Coronary artery (tissue), 2 donors: ENCODE results near the gene CHN2.

Experiments
- DNase-seq: peaks from one replicate; pipeline ENCODE4 v3.0.0-alpha.2; 2017; ENCODE audit warnings: low spot score
- H3K27ac ChIP-seq, 2 donors: fragments of 200-600 bp; sonication (generic); one replicate each; pipeline ENCODE4 v1.5.1; 2016 to 2019
- H3K4me3 ChIP-seq: fragments of 200-600 bp; sonication (generic); 2 replicates; pipeline ENCODE4 v1.5.1; 2016; ENCODE audit warnings: mild to moderate bottlenecking, moderate library complexity
- TF ChIP-seq, protein P1 (sequence below): fragments of 200-600 bp; sonication (generic); IDR thresholded peaks from one replicate; pipeline ENCODE4 v1.5.1; 2019; ENCODE audit warnings: antibody characterized with exemption

The CHN2 gene

DNA sequence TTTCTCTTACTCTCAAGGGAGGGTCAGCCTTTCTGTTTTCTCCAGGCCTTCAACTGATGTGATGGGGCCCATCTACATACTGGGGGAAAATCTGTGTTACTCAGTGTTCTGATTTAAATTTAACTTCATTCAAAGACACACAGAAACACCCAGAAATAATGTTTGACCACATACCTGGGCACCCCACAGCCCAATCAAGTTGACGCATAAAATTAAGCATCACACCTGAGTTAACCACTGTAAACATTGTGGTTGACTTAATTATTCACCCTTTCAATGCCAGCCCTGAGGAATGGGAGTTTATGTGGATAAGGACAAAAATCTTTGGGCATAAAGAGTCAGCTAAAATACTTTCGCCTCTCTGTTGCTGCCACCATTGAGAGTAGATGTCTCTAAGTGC, 10.0 kb upstream of the CHN2 start:
- no peak overlapping the region for H3K4me3 ChIP-seq
- TF ChIP-seq, protein P1, sequence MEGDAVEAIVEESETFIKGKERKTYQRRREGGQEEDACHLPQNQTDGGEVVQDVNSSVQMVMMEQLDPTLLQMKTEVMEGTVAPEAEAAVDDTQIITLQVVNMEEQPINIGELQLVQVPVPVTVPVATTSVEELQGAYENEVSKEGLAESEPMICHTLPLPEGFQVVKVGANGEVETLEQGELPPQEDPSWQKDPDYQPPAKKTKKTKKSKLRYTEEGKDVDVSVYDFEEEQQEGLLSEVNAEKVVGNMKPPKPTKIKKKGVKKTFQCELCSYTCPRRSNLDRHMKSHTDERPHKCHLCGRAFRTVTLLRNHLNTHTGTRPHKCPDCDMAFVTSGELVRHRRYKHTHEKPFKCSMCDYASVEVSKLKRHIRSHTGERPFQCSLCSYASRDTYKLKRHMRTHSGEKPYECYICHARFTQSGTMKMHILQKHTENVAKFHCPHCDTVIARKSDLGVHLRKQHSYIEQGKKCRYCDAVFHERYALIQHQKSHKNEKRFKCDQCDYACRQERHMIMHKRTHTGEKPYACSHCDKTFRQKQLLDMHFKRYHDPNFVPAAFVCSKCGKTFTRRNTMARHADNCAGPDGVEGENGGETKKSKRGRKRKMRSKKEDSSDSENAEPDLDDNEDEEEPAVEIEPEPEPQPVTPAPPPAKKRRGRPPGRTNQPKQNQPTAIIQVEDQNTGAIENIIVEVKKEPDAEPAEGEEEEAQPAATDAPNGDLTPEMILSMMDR, result no peak
- H3K27ac ChIP-seq, result no peak overlapping the region
- DNase-seq, result no peak

GRCh38 chr7:29185613-29186012, 9.0 kb upstream of the CHN2 start:
- TF ChIP-seq, protein P1, result no peak

DNA sequence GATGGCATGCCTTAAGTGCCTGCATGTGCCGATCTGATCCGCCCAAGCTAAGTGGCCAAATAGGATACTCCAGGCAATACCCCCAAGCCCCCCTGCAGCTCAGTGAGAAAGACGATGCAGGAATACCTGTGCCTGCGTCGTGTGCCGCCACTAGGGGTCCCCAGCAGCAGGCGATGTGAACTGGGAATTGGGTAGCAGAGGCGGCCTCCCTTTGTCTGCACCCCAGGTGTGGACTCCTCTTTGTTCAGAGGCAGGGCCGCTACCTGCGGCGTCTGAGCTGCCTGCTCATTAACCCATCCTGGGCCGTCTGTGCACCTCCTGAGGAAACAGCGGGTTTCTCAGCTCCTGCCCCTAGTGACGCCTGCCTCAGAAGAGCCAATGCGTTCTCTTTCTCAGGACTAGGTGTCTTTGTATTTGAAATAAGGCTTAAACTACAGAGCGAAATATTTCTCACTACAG, 4.8 kb upstream of the CHN2 start:
- Histone ChIP-seq H3K27ac (no peak overlapping the region), H3K4me3 (no peak overlapping the region)
- DNase-seq, result no peak
- TF ChIP-seq, protein P1, result peak; percentile 73

More at GRCh38 chr7:29185613-29186012, 9.0 kb upstream of the CHN2 start:
- DNase-seq, result no peak
- no peak overlapping the region for H3K4me3 ChIP-seq
- H3K27ac ChIP-seq, result no peak overlapping the region

GRCh38 chr7:29190349-29191045, 4.1 kb upstream of the CHN2 start:
- TF ChIP-seq, protein P1, result no peak
- no peak for DNase-seq
- H3K4me3 ChIP-seq, result no peak overlapping the region
- H3K27ac ChIP-seq, result no peak overlapping the region

DNA sequence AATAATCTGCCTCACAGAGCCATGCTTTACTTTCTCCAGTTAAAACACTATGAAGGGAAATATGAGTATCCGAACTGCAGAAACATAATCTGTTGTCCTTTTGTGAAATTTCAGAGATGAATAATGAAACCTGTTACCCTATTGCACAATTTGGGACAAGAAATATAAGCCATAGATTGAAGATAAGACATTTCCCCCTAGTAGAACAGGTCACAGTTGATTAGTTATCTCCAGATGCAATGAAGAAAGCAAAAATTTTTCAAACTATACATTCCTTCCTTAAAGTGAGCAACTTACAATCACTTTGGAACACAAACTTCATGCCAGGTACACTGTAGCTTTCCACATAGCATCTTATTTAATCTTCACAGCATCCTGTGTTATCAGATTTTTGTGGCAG, 2.3 kb upstream of the CHN2 start:
- H3K27ac ChIP-seq, result no peak overlapping the region
- TF ChIP-seq, protein P1, result no peak
- no peak for DNase-seq

GRCh38 chr7:29192811-29193210, 1.8 kb upstream of the CHN2 start:
- TF ChIP-seq, protein P1, result no peak
- Histone ChIP-seq H3K4me3 (no peak overlapping the region), H3K27ac (no peak overlapping the region)
- DNase-seq, result no peak

More for the DNA sequence above, 2.3 kb upstream of the CHN2 start:
- H3K4me3 ChIP-seq, result no peak overlapping the region
